ENCODE measurements around the gene XPO1. TPM values are rescaled to one million over a fixed set of nuclear protein-coding genes. Genes with fewer than 3 reads are reported as not detected.

Gene XPO1
- total RNA-seq, 1 experiment from 2014 or later: 251 TPM

- Histone ChIP-seq H3K9me2 (replicated peaks; ENCODE audit: insufficient read depth, low read length) (no peaks in the 10 kb centered on the region), H3K79me2 (ENCODE audit: low read length) (peaks cover 99% of the 10 kb centered on the region), H3K36me3 (ENCODE audit: insufficient read depth, low read length) (peaks cover 71% of the 10 kb centered on the region), H3K4me2 (ENCODE audit: low read depth, low read length, poor library complexity, severe bottlenecking) (no peak overlapping the region), H2AFZ (ENCODE audit: low read length) (no peak overlapping the region), H3K9ac (ENCODE audit: low read length) (no peak overlapping the region), H3K27ac (ENCODE audit: low read length) (no peak overlapping the region), H3K27me3 (ENCODE audit: low read length) (no peaks in the 10 kb centered on the region), H4K20me1 (ENCODE audit: insufficient read depth, low read depth, low read length) (peaks cover 87% of the 10 kb centered on the region), H3K4me1 (ENCODE audit: low read length) (peaks cover 80% of the 10 kb centered on the region), H3K9me3 (ENCODE audit: low read length) (no peaks in the 10 kb centered on the region), H3K4me3 (ENCODE audit: low read length) (no peak overlapping the region)
- no peak for DNase-seq
Measured at GRCh38 chr2:61529944-61530735, 8.0 kb downstream of the XPO1 start.

- Histone ChIP-seq H3K4me1 (ENCODE audit: low read length) (peaks cover 3% of the 10 kb centered on the region), H3K9ac (ENCODE audit: low read length) (no peak overlapping the region), H3K36me3 (ENCODE audit: insufficient read depth, low read length) (peaks cover 88% of the 10 kb centered on the region), H2AFZ (ENCODE audit: low read length) (no peak overlapping the region), H3K79me2 (ENCODE audit: low read length) (peaks cover 100% of the 10 kb centered on the region), H3K4me3 (ENCODE audit: low read length) (no peak overlapping the region), H3K9me3 (ENCODE audit: low read length) (no peaks in the 10 kb centered on the region), H3K27ac (ENCODE audit: low read length) (no peak overlapping the region), H4K20me1 (ENCODE audit: insufficient read depth, low read depth, low read length) (peaks cover 69% of the 10 kb centered on the region), H3K4me2 (ENCODE audit: low read depth, low read length, poor library complexity, severe bottlenecking) (no peak overlapping the region), H3K27me3 (ENCODE audit: low read length) (no peaks in the 10 kb centered on the region), H3K9me2 (replicated peaks; ENCODE audit: insufficient read depth, low read length) (no peaks in the 10 kb centered on the region)
- no peak for DNase-seq
Measured at GRCh38 chr2:61520261-61520660, 17.9 kb downstream of the XPO1 start.

GRCh38 chr2:61512768-61513398 lies 25.3 kb downstream of the XPO1 start:
- Histone ChIP-seq H3K36me3 (ENCODE audit: insufficient read depth, low read length) (peaks cover 76% of the 10 kb centered on the region), H3K4me3 (ENCODE audit: low read length) (no peak overlapping the region), H3K79me2 (ENCODE audit: low read length) (peaks cover 100% of the 10 kb centered on the region), H2AFZ (ENCODE audit: low read length) (no peak overlapping the region), H3K9ac (ENCODE audit: low read length) (no peak overlapping the region), H3K4me1 (ENCODE audit: low read length) (no peaks in the 10 kb centered on the region), H3K27ac (ENCODE audit: low read length) (no peak overlapping the region), H3K4me2 (ENCODE audit: low read depth, low read length, poor library complexity, severe bottlenecking) (no peak overlapping the region), H4K20me1 (ENCODE audit: insufficient read depth, low read depth, low read length) (peaks cover 78% of the 10 kb centered on the region), H3K9me3 (ENCODE audit: low read length) (no peaks in the 10 kb centered on the region), H3K9me2 (replicated peaks; ENCODE audit: insufficient read depth, low read length) (no peaks in the 10 kb centered on the region), H3K27me3 (ENCODE audit: low read length) (no peaks in the 10 kb centered on the region)
- no peak for DNase-seq

GRCh38 chr2:61510674-61511671 lies 27.2 kb downstream of the XPO1 start:
- H3K4me3 ChIP-seq (ENCODE audit: low read length): no peak overlapping the region
- peaks cover 65% of the 10 kb centered on the region for H3K36me3 ChIP-seq (ENCODE audit: insufficient read depth, low read length)
- H3K4me2 ChIP-seq (ENCODE audit: low read depth, low read length, poor library complexity, severe bottlenecking): no peak overlapping the region
- H3K9me3 ChIP-seq (ENCODE audit: low read length): no peaks in the 10 kb centered on the region
- no peaks in the 10 kb centered on the region for H3K9me2 ChIP-seq (replicated peaks; ENCODE audit: insufficient read depth, low read length)
- no peaks in the 10 kb centered on the region for H3K4me1 ChIP-seq (ENCODE audit: low read length)
- H4K20me1 ChIP-seq (ENCODE audit: insufficient read depth, low read depth, low read length): peaks cover 83% of the 10 kb centered on the region
- DNase-seq: no peak
- peaks cover 99% of the 10 kb centered on the region for H3K79me2 ChIP-seq (ENCODE audit: low read length)
- no peak overlapping the region for H2AFZ ChIP-seq (ENCODE audit: low read length)
- no peaks in the 10 kb centered on the region for H3K27me3 ChIP-seq (ENCODE audit: low read length)
- H3K27ac ChIP-seq (ENCODE audit: low read length): no peak overlapping the region
- no peak overlapping the region for H3K9ac ChIP-seq (ENCODE audit: low read length)

GRCh38 chr2:61504949-61505348 lies 33.2 kb downstream of the XPO1 start:
- Histone ChIP-seq H3K27me3 (ENCODE audit: low read length) (no peaks in the 10 kb centered on the region), H3K4me2 (ENCODE audit: low read depth, low read length, poor library complexity, severe bottlenecking) (no peak overlapping the region), H3K36me3 (ENCODE audit: insufficient read depth, low read length) (peaks cover 60% of the 10 kb centered on the region), H3K79me2 (ENCODE audit: low read length) (peaks cover 92% of the 10 kb centered on the region), H3K27ac (ENCODE audit: low read length) (no peak overlapping the region), H4K20me1 (ENCODE audit: insufficient read depth, low read depth, low read length) (peaks cover 62% of the 10 kb centered on the region), H3K4me1 (ENCODE audit: low read length) (no peaks in the 10 kb centered on the region), H3K9ac (ENCODE audit: low read length) (no peak overlapping the region), H3K9me2 (replicated peaks; ENCODE audit: insufficient read depth, low read length) (no peaks in the 10 kb centered on the region), H2AFZ (ENCODE audit: low read length) (no peak overlapping the region), H3K4me3 (ENCODE audit: low read length) (no peak overlapping the region), H3K9me3 (ENCODE audit: low read length) (no peaks in the 10 kb centered on the region)
- DNase-seq: no peak

- Histone ChIP-seq H4K20me1 (ENCODE audit: insufficient read depth, low read depth, low read length) (peaks cover 18% of the 10 kb centered on the region), H3K9me3 (ENCODE audit: low read length) (no peaks in the 10 kb centered on the region), H3K79me2 (ENCODE audit: low read length) (peaks cover 84% of the 10 kb centered on the region), H3K4me2 (ENCODE audit: low read depth, low read length, poor library complexity, severe bottlenecking) (no peak overlapping the region), H2AFZ (ENCODE audit: low read length) (no peak overlapping the region), H3K27ac (ENCODE audit: low read length) (no peak overlapping the region), H3K9ac (ENCODE audit: low read length) (no peak overlapping the region), H3K36me3 (ENCODE audit: insufficient read depth, low read length) (peaks cover 81% of the 10 kb centered on the region), H3K27me3 (ENCODE audit: low read length) (no peaks in the 10 kb centered on the region), H3K4me3 (ENCODE audit: low read length) (no peak overlapping the region), H3K4me1 (ENCODE audit: low read length) (peaks cover 8% of the 10 kb centered on the region), H3K9me2 (replicated peaks; ENCODE audit: insufficient read depth, low read length) (no peaks in the 10 kb centered on the region)
- no peak for DNase-seq
Measured at GRCh38 chr2:61499060-61499459, 39.1 kb downstream of the XPO1 start.

- Histone ChIP-seq H3K4me2 (ENCODE audit: low read depth, low read length, poor library complexity, severe bottlenecking) (peak overlapping the region; percentile 0), H4K20me1 (ENCODE audit: insufficient read depth, low read depth, low read length) (peaks cover 15% of the 10 kb centered on the region; the same call in 1 of the 2 replicates), H3K9me3 (ENCODE audit: low read length) (no peaks in the 10 kb centered on the region), H3K27me3 (ENCODE audit: low read length) (no peaks in the 10 kb centered on the region), H3K9me2 (replicated peaks; ENCODE audit: insufficient read depth, low read length) (no peaks in the 10 kb centered on the region), H3K9ac (ENCODE audit: low read length) (no peak overlapping the region), H3K4me3 (ENCODE audit: low read length) (no peak overlapping the region), H3K79me2 (ENCODE audit: low read length) (peaks cover 74% of the 10 kb centered on the region), H3K36me3 (ENCODE audit: insufficient read depth, low read length) (peaks cover 80% of the 10 kb centered on the region), H3K4me1 (ENCODE audit: low read length) (peaks cover 15% of the 10 kb centered on the region), H3K27ac (ENCODE audit: low read length) (peak overlapping the region; percentile 53), H2AFZ (ENCODE audit: low read length) (no peak overlapping the region)
- peak; percentile 69 for DNase-seq
Measured at GRCh38 chr2:61493523-61493942, 44.6 kb downstream of the XPO1 start.
